Astrocyte (in vitro differentiated cells and primary cell): Measurements from ENCODE around the gene NUDT19. TPM values are rescaled to one million over a fixed set of nuclear protein-coding genes. Genes with fewer than 3 reads are reported as not detected.

ENCODE experiments used
- DNase-seq: peaks from one replicate; pipeline ENCODE4 v3.0.0-alpha.2; 2010; ENCODE audit warnings: low read depth
- FAIRE-seq: peaks from 2 replicates; lab custom pipeline; 2011; peaks lifted over from hg19 to GRCh38; lab: Jason Lieb, UNC
- H2AFZ ChIP-seq: 2 replicates; pipeline ENCODE4 v1.6.0; 2012; ENCODE audit warnings: low read depth, low read length, inconsistent platforms
- H3K27ac ChIP-seq: 2 replicates; pipeline ENCODE4 v1.5.1; 2011; ENCODE audit warnings: low read depth, low read length, inconsistent platforms
- H3K27me3 ChIP-seq: 2 replicates; pipeline ENCODE4 v1.6.0; 2011; ENCODE audit warnings: low read length, inconsistent platforms; ENCODE audit not compliant: insufficient read depth
- H3K36me3 ChIP-seq: 2 replicates; pipeline ENCODE4 v1.5.1; 2011; ENCODE audit warnings: low read length, inconsistent platforms; ENCODE audit not compliant: insufficient read depth
- H3K4me1 ChIP-seq: 2 replicates; pipeline ENCODE4 v1.5.1; 2011; ENCODE audit warnings: low read length, inconsistent platforms; ENCODE audit not compliant: insufficient read depth
- H3K4me2 ChIP-seq: 2 replicates; pipeline ENCODE4 v1.6.0; 2012; ENCODE audit warnings: low read length, inconsistent platforms
- H3K4me3 ChIP-seq: 2 replicates; pipeline ENCODE4 v1.5.1; 2011; ENCODE audit warnings: low read depth, mild to moderate bottlenecking, low read length, inconsistent platforms; ENCODE audit not compliant: insufficient read depth
- H3K79me2 ChIP-seq: 2 replicates; pipeline ENCODE4 v1.6.0; 2012; ENCODE audit warnings: mild to moderate bottlenecking, low read length, inconsistent platforms; ENCODE audit not compliant: insufficient read depth
- H3K9ac ChIP-seq: 2 replicates; pipeline ENCODE4 v1.6.0; 2012; ENCODE audit warnings: mild to moderate bottlenecking, low read length, inconsistent platforms
- H3K9me3 ChIP-seq: 2 replicates; pipeline ENCODE4 v1.5.1; 2012; ENCODE audit warnings: low read depth, mild to moderate bottlenecking, low read length, inconsistent platforms; ENCODE audit not compliant: insufficient read depth
- H4K20me1 ChIP-seq: 2 replicates; pipeline ENCODE4 v1.6.0; 2012; ENCODE audit warnings: low read length, inconsistent platforms; ENCODE audit not compliant: insufficient read depth
- H3K27ac Mint-ChIP-seq: one replicate; pipeline ENCODE4 v1.8.0; 2021; ENCODE audit warnings: mild to moderate bottlenecking, mixed read lengths; ENCODE audit not compliant: unreplicated experiment
- H3K27me3 Mint-ChIP-seq: one replicate; pipeline ENCODE4 v1.8.0; 2021; ENCODE audit warnings: low read depth, mixed read lengths; ENCODE audit not compliant: unreplicated experiment
- H3K36me3 Mint-ChIP-seq: one replicate; pipeline ENCODE4 v1.8.0; 2021; ENCODE audit warnings: low read depth, mixed read lengths; ENCODE audit not compliant: unreplicated experiment
- H3K4me1 Mint-ChIP-seq: one replicate; pipeline ENCODE4 v1.8.0; 2021; ENCODE audit warnings: low read depth, mixed read lengths; ENCODE audit not compliant: unreplicated experiment
- H3K4me3 Mint-ChIP-seq: one replicate; pipeline ENCODE4 v1.8.0; 2021; ENCODE audit warnings: mild to moderate bottlenecking, moderate library complexity, mixed read lengths; ENCODE audit not compliant: unreplicated experiment
- H3K9me3 Mint-ChIP-seq: one replicate; pipeline ENCODE4 v1.8.0; 2021; ENCODE audit warnings: mild to moderate bottlenecking, mixed read lengths; ENCODE audit not compliant: unreplicated experiment
- CTCF ChIP-seq: IDR thresholded peaks from 2 replicates; pipeline ENCODE4 v1.5.1; 2011; ENCODE audit warnings: low read depth, mild to moderate bottlenecking, inconsistent platforms, low read length, moderate library complexity; ENCODE audit not compliant: insufficient read depth
- EZH2 ChIP-seq: IDR thresholded peaks from 2 replicates; pipeline ENCODE4 v1.6.1; 2012; ENCODE audit warnings: mild to moderate bottlenecking, low read length, inconsistent platforms; ENCODE audit not compliant: insufficient read depth
- total RNA-seq: library from RNA; stranded (reverse); gene quantifications from 2 replicates; pipeline ENCODE4 v1.2.1, GENCODE V29; 2021

The NUDT19 gene
- total RNA-seq, 1 donor from 2014 or later, result 4.0 TPM

- no peak overlapping the region for H3K4me2 ChIP-seq
- H3K27ac Mint-ChIP-seq, result no peak overlapping the region
- no peak overlapping the region for H3K9ac ChIP-seq
- no peaks in the 10 kb centered on the region for H3K9me3 Mint-ChIP-seq
- H4K20me1 ChIP-seq, result no peaks in the 10 kb centered on the region
- H3K79me2 ChIP-seq, result no peaks in the 10 kb centered on the region
- H3K27me3 ChIP-seq, result no peaks in the 10 kb centered on the region
- H3K4me1 ChIP-seq, result no peaks in the 10 kb centered on the region
- H3K27ac ChIP-seq, result no peak overlapping the region
- no peaks in the 10 kb centered on the region for H3K36me3 Mint-ChIP-seq
- FAIRE-seq, result no peak
- DNase-seq, result no peak
- H3K4me1 Mint-ChIP-seq, result no peaks in the 10 kb centered on the region
- TF ChIP-seq CTCF (no peak), EZH2 (no peak)
- no peaks in the 10 kb centered on the region for H3K36me3 ChIP-seq
- no peak overlapping the region for H2AFZ ChIP-seq
- peaks cover 31% of the 10 kb centered on the region for H3K27me3 Mint-ChIP-seq
- H3K9me3 ChIP-seq, result no peaks in the 10 kb centered on the region
- no peak overlapping the region for H3K4me3 Mint-ChIP-seq
- no peak overlapping the region for H3K4me3 ChIP-seq
Measured at GRCh38 chr19:32743021-32743420, 51.4 kb downstream of the NUDT19 start.

- H4K20me1 ChIP-seq, result no peaks in the 10 kb centered on the region
- no peaks in the 10 kb centered on the region for H3K36me3 Mint-ChIP-seq
- no peak for DNase-seq
- FAIRE-seq, result no peak
- H3K27ac Mint-ChIP-seq, result no peak overlapping the region
- no peak for TF ChIP-seq CTCF
- no peak for TF ChIP-seq EZH2
- no peaks in the 10 kb centered on the region for H3K9me3 Mint-ChIP-seq
- H3K4me3 ChIP-seq, result no peak overlapping the region
- H3K4me3 Mint-ChIP-seq, result no peak overlapping the region
- H3K4me1 Mint-ChIP-seq, result no peaks in the 10 kb centered on the region
- peaks cover 29% of the 10 kb centered on the region for H3K27me3 Mint-ChIP-seq
- no peak overlapping the region for H3K27ac ChIP-seq
- H3K4me1 ChIP-seq, result no peaks in the 10 kb centered on the region
- H3K9me3 ChIP-seq, result no peaks in the 10 kb centered on the region
- H3K27me3 ChIP-seq, result no peaks in the 10 kb centered on the region
- H2AFZ ChIP-seq, result no peak overlapping the region
- H3K9ac ChIP-seq, result no peak overlapping the region
- H3K36me3 ChIP-seq, result no peaks in the 10 kb centered on the region
- no peak overlapping the region for H3K4me2 ChIP-seq
- no peaks in the 10 kb centered on the region for H3K79me2 ChIP-seq
Measured at GRCh38 chr19:32743447-32743846, 51.8 kb downstream of the NUDT19 start.

- Mint-ChIP-seq H3K27me3 (peaks cover 23% of the 10 kb centered on the region), H3K36me3 (no peaks in the 10 kb centered on the region), H3K27ac (no peak overlapping the region)
Measured at GRCh38 chr19:32744555-32745325, 53.1 kb downstream of the NUDT19 start.

More at GRCh38 chr19:32744555-32745325, 53.1 kb downstream of the NUDT19 start:
- no peak for TF ChIP-seq EZH2
- TF ChIP-seq CTCF, result no peak
- no peak overlapping the region for H3K4me3 ChIP-seq
- no peak overlapping the region for H3K4me2 ChIP-seq
- no peaks in the 10 kb centered on the region for H3K9me3 Mint-ChIP-seq
- no peak for DNase-seq
- no peaks in the 10 kb centered on the region for H3K4me1 Mint-ChIP-seq
- H3K9ac ChIP-seq, result no peak overlapping the region
- H2AFZ ChIP-seq, result no peak overlapping the region
- peaks cover 2% of the 10 kb centered on the region for H3K27me3 ChIP-seq
- no peak overlapping the region for H3K4me3 Mint-ChIP-seq
- H3K27ac ChIP-seq, result no peak overlapping the region
- no peak for FAIRE-seq
- no peaks in the 10 kb centered on the region for H3K9me3 ChIP-seq
- no peaks in the 10 kb centered on the region for H3K79me2 ChIP-seq
- no peaks in the 10 kb centered on the region for H3K36me3 ChIP-seq
- H4K20me1 ChIP-seq, result no peaks in the 10 kb centered on the region
- no peaks in the 10 kb centered on the region for H3K4me1 ChIP-seq
